Measurements from ENCODE around the gene DCC. TPM values are rescaled to one million over a fixed set of nuclear protein-coding genes. Genes with fewer than 3 reads are reported as not detected.

DCC gene
- polyA plus RNA-seq, 1 experiment: 0.15 TPM

DNA sequence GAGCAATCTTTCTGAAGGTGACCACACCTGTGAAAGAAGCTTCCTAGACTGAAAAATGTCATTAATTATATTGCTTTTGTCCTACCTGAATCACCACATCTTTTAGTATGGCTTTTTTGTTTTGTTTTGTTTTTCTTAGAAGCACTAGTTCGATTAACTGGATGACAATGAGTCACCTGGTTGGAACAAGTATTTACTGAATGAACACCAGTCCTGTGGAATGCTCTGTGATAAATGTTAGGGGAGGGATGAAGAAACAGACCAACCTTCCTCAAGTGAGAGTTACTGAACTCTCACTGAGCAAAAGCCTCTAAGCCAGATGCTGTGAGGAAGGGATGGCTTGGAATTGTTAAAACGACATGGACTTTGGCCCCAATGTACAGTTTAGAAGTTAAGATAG lies 26.8 kb upstream of the DCC start:
- CTCF ChIA-PET: no interaction called here

DNA sequence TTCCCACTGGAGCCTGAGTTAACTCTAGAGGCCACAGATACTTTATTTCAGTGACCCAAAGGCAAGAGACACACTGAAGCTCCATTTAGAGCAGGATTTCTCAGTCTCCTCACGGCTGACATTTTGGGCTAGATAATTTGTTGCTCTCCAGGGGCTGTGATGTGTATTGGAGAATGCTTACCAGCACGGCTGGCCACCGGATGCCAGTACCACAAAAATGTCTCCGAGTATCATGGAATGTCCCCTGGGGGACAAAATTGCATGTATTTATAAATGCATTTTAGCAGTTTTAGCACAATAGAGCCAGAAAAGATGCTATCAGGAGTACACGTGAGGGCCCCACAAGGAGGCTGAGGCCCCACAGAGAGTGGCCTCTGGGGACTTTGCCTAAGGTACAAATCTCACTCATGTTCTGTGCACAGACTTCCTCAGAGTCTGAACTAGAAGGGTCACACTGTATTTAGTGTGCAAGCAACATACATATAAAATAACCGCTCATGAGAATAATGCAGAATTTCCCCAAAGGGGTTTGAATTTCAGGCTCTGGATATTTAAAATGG lies 20.5 kb upstream of the DCC start:
- H3K4me3 ChIP-seq (ENCODE audit: low read depth, low read length): no peak overlapping the region
- H3K27me3 ChIP-seq (ENCODE audit: control insufficient read depth, insufficient read depth, low read length): no peaks in the 10 kb centered on the region
- TF ChIP-seq, protein P1, sequence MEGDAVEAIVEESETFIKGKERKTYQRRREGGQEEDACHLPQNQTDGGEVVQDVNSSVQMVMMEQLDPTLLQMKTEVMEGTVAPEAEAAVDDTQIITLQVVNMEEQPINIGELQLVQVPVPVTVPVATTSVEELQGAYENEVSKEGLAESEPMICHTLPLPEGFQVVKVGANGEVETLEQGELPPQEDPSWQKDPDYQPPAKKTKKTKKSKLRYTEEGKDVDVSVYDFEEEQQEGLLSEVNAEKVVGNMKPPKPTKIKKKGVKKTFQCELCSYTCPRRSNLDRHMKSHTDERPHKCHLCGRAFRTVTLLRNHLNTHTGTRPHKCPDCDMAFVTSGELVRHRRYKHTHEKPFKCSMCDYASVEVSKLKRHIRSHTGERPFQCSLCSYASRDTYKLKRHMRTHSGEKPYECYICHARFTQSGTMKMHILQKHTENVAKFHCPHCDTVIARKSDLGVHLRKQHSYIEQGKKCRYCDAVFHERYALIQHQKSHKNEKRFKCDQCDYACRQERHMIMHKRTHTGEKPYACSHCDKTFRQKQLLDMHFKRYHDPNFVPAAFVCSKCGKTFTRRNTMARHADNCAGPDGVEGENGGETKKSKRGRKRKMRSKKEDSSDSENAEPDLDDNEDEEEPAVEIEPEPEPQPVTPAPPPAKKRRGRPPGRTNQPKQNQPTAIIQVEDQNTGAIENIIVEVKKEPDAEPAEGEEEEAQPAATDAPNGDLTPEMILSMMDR (IDR thresholded peaks at IDR 0.05; ENCODE audit: insufficient read depth, low read depth, low read length): no peak
- ChIA-PET POLR2A (no interaction called here), CTCF (no interaction called here)
- no peak for DNase-seq (ENCODE audit: low read depth)
- no peaks in the 10 kb centered on the region for H3K36me3 ChIP-seq (ENCODE audit: control insufficient read depth, insufficient read depth, low read length)

More for the DNA sequence above, 26.8 kb upstream of the DCC start:
- Histone ChIP-seq H3K27me3 (ENCODE audit: control insufficient read depth, insufficient read depth, low read length) (no peaks in the 10 kb centered on the region), H3K4me3 (ENCODE audit: low read depth, low read length) (no peak overlapping the region), H3K36me3 (ENCODE audit: control insufficient read depth, insufficient read depth, low read length) (no peaks in the 10 kb centered on the region)
- no peak for DNase-seq (ENCODE audit: low read depth)
- POLR2A ChIA-PET: no interaction called here
- TF ChIP-seq, protein P1 (IDR thresholded peaks at IDR 0.05; ENCODE audit: insufficient read depth, low read depth, low read length): no peak

DNA sequence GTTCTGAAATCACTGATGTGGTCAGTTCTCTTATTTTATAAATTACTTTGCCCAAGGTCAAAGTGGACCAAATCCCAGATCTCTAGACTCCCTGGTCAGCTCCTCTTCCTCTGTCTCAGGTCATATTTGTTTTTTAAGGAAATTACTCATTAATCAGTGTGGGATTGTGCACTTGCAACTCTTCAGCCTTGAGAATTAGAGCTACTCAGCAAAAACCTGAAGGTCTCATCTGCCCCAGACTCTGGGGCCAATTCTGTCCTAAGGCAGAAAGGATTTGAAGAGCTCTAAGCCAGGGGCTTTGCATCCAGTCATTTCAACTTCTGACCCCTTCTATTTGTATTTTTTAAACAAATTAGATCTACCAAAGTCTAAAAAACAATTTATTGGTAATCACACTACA lies 17.7 kb upstream of the DCC start:
- ChIA-PET POLR2A (no interaction called here), CTCF (no interaction called here)

DNA sequence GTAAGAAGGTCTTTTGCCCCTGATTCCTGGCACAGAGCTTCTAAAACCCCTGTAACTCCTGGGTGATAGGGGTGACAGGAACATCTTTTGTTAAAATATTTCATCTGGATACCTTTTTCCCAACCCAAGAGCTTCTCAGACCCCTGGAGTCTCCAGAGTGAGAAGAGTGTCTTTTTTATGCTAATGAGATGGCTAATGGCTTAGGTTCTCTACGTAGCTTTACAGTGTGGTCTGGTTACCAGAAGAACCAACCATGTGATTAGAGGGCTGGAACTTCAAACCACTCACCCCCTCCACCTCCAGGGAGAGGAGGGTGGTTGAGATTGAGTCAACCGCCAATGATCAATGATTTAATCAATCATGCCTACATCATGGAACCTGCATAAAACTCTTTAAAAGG lies 16.2 kb upstream of the DCC start:
- ChIA-PET POLR2A (no interaction called here), CTCF (interaction anchor here (0.7 kb wide), 1 partner anchor 20 kb away, joined by 3 read pairs; no protein-coding TSS in a partner anchor)
- TF ChIP-seq, protein P1 (IDR thresholded peaks at IDR 0.05; ENCODE audit: insufficient read depth, low read depth, low read length): no peak
- no peaks in the 10 kb centered on the region for H3K36me3 ChIP-seq (ENCODE audit: control insufficient read depth, insufficient read depth, low read length)
- no peak for DNase-seq (ENCODE audit: low read depth)
- no peaks in the 10 kb centered on the region for H3K27me3 ChIP-seq (ENCODE audit: control insufficient read depth, insufficient read depth, low read length)
- no peak overlapping the region for H3K4me3 ChIP-seq (ENCODE audit: low read depth, low read length)

More for the DNA sequence above, 17.7 kb upstream of the DCC start:
- Histone ChIP-seq H3K4me3 (ENCODE audit: low read depth, low read length) (no peak overlapping the region), H3K27me3 (ENCODE audit: control insufficient read depth, insufficient read depth, low read length) (no peaks in the 10 kb centered on the region), H3K36me3 (ENCODE audit: control insufficient read depth, insufficient read depth, low read length) (no peaks in the 10 kb centered on the region)
- no peak for DNase-seq (ENCODE audit: low read depth)
- TF ChIP-seq, protein P1 (IDR thresholded peaks at IDR 0.05; ENCODE audit: insufficient read depth, low read depth, low read length): no peak

DNA sequence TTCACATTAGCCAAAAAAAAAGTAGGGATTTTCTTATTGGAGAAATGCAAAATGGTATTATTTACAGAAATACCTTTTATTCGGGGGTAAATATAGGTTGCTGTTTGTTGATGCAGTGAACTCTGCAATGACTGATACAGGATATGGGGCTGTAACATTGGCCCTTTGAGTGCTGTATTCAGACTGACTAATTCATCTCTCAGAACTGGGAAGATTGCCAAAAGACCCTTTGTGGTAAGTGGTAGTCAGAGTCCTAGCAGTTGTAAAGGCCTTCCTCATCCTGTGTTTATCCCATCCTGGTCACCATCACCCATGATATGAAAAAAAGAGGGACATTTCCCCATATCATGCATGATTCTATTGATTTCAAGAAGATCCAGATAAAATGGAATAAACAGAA lies 14.0 kb upstream of the DCC start:
- TF ChIP-seq, protein P1 (IDR thresholded peaks at IDR 0.05; ENCODE audit: insufficient read depth, low read depth, low read length): no peak
- ChIA-PET POLR2A (no interaction called here), CTCF (no interaction called here)
- no peaks in the 10 kb centered on the region for H3K36me3 ChIP-seq (ENCODE audit: control insufficient read depth, insufficient read depth, low read length)
- no peaks in the 10 kb centered on the region for H3K27me3 ChIP-seq (ENCODE audit: control insufficient read depth, insufficient read depth, low read length)
- H3K4me3 ChIP-seq (ENCODE audit: low read depth, low read length): no peak overlapping the region
- DNase-seq (ENCODE audit: low read depth): no peak
